ENCODE measurements around the gene ANKIB1.

ANKIB1 gene

DNA sequence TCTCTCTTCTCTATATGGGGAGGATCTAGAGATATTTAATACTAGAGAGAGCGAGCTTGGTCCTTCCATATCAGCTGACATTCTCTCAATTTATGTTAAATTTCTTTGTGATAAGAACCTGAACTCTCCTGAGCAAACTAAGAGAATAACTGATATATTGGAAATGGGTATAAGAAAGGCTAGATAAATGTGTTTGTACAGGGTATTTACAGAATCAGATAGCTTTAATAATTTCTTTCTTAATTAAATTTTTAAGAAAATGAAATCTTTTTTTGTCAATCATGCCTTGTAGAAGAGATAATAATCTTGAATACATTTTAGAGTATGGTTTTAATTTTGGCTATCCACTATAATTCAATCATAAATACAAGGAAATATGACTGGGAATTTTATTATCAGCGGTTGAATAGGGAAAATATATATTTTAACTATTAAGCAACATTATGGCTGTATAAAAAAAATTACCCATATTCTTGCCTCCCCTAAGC, 58.7 kb downstream of the ANKIB1 start:
- H3K27ac ChIP-seq, result no peak overlapping the region
- TF ChIP-seq, protein P1, sequence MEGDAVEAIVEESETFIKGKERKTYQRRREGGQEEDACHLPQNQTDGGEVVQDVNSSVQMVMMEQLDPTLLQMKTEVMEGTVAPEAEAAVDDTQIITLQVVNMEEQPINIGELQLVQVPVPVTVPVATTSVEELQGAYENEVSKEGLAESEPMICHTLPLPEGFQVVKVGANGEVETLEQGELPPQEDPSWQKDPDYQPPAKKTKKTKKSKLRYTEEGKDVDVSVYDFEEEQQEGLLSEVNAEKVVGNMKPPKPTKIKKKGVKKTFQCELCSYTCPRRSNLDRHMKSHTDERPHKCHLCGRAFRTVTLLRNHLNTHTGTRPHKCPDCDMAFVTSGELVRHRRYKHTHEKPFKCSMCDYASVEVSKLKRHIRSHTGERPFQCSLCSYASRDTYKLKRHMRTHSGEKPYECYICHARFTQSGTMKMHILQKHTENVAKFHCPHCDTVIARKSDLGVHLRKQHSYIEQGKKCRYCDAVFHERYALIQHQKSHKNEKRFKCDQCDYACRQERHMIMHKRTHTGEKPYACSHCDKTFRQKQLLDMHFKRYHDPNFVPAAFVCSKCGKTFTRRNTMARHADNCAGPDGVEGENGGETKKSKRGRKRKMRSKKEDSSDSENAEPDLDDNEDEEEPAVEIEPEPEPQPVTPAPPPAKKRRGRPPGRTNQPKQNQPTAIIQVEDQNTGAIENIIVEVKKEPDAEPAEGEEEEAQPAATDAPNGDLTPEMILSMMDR (conservative IDR thresholded peaks at IDR 0.05), result no peak

DNA sequence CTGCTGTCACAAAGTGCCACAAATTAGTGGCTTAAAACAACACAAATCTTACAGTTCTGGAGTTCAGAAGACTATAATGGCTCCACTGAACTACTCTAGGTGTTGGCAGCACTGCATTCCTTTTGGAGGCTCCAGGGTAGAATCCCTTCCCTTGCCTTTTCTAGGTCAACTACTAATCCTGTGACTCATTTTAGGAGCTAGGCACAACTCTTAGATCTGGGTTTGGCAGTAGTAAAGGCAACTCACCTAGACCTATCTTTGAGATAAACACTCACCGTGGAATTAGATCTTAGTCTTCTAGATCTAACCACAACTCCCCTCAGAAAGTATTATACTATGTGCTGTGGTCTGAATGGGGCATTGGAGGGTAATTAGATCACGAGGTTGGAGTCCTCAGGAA, 60.4 kb downstream of the ANKIB1 start:
- no peak overlapping the region for H3K27ac ChIP-seq
- TF ChIP-seq, protein P1 (conservative IDR thresholded peaks at IDR 0.05), result no peak

DNA sequence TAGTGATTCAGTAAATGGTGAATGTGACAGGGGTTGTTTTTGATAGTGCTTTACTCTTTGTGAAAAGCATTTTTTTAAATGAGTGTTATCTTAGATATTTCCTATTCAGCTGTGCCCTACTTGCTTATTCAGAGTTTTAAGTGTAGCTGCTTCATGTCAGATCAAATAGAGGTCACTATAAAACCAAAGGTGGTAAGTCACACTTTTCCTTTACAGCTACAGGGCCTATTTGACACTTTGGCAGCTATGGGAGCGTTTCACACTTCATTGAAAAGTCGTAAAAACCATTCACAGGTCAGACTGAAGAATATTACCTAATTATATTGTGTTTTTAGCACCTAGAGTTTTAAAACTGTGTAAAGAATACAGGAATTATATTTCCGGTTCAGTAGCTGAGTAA, 67.3 kb downstream of the ANKIB1 start:
- TF ChIP-seq, protein P1 (conservative IDR thresholded peaks at IDR 0.05), result no peak
- no peak overlapping the region for H3K27ac ChIP-seq

DNA sequence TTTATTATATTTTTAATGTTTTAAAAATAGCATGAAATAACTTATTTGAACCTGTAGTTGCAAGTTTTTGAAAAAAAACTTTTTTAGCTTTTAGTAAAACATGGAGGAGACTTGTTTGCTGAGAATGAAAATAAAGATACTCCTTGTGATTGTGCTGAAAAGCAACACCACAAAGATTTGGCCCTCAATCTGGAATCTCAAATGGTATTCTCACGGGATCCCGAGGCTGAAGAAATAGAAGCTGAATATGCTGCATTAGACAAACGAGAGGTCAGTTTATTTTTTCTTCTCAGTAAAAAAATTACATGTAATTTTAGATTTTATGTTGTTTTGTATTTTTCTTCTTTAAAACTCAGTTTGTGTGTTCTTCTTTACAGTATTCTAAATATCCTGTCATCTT, 73.5 kb downstream of the ANKIB1 start:
- TF ChIP-seq, protein P1 (conservative IDR thresholded peaks at IDR 0.05), result no peak
- H3K27ac ChIP-seq, result no peak overlapping the region

DNA sequence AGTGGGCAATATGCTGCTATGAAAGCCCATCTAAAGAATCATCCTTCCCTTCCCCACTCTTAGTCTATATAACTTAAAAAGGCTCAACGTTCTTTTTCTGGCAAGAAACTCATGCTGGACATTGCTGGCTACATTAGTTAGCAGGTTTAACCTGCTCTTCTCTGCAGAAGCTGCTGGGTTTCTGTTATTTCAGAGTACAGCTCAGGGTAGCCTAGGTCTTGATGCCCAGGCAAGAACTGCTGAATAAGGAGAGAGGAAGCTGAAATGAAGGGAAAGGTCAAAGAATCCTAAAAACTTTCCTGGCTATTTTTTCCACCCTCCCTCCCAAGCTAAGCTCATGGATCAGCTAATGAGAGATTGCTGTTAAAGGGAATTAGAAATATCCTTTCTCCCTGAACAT, 79.4 kb downstream of the ANKIB1 start:
- H3K27ac ChIP-seq, result no peak overlapping the region
- TF ChIP-seq, protein P1 (conservative IDR thresholded peaks at IDR 0.05), result no peak

DNA sequence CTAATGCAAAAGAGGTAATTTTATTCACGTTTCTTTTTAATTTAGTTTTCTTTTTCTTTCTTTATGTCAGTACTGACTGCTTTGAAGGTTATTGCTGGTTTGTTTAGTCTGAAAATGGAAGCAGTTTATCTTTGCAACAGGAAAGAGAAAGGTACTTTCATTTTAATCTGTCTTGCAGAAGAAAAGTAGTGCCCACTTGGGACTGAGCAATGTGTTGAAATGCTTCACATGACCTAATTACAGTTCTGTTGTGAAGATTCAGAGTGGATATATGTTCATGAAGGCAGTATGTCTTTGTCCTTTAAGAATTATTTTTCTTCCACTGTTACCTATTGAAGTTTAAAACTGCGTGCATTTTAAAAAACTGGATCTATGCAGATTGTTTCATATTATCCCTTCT, 80.1 kb downstream of the ANKIB1 start:
- TF ChIP-seq, protein P1 (conservative IDR thresholded peaks at IDR 0.05), result no peak
- no peak overlapping the region for H3K27ac ChIP-seq

DNA sequence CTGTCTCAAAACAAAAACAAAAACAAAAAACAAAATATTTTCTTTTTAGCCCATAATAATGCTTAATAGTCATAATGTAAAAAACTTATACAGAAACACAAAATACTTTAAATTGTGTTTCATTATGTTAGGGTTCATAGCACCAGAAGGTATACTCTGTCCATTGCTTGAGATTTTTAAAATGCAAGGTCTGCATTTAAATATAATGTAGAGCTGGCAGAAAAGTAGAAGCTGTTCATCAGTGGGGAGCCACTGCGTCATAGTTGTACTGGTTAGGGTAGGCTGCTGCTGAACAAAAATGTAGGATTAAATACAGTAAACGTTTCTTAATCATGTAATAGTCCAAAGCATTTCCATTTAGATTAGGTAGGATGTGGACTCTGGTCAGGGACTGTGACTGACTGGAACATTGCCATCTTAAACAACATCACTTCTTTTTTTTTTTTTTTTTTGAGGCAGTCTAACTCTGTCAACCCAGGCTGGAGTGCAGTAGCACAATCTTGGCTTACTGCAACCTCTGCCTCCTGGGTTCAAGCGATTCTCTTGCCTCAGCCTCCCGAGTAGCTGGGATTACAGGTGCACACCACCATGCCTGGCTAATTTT, 85.2 kb downstream of the ANKIB1 start:
- H3K27ac ChIP-seq, result no peak overlapping the region
- TF ChIP-seq, protein P1 (conservative IDR thresholded peaks at IDR 0.05), result no peak
